ENCODE data around the gene DPEP3. TPM values are rescaled to one million over a fixed set of nuclear protein-coding genes. Genes with fewer than 3 reads are reported as not detected.

Gene DPEP3
- polyA plus RNA-seq, 1 donor from 2014 or later, result not detected

GRCh38 chr16:67987460-67988160 is 7.3 kb upstream of the DPEP3 start:
- Histone ChIP-seq H4K20me1 (ENCODE audit: insufficient read depth) (no peaks in the 10 kb centered on the region), H2AFZ (ENCODE audit: low read depth, low read length) (no peak overlapping the region), H3K4me2 (ENCODE audit: low read length) (no peak overlapping the region), H3K9me2 (ENCODE audit: insufficient read depth, low read length) (no peaks in the 10 kb centered on the region), H3K79me2 (replicated peaks; ENCODE audit: insufficient read depth, low read length) (no peaks in the 10 kb centered on the region), H3K9me3 (ENCODE audit: low read length) (no peaks in the 10 kb centered on the region), H3K27ac (ENCODE audit: low read length) (no peak overlapping the region), H3K36me3 (ENCODE audit: insufficient read depth, low read length) (no peaks in the 10 kb centered on the region), H3F3A (ENCODE audit: insufficient read depth, low read length, poor library complexity, severe bottlenecking) (no peaks in the 10 kb centered on the region), H3K9ac (ENCODE audit: low read length) (no peak overlapping the region), H3K27me3 (ENCODE audit: insufficient read depth, low read depth, low read length) (no peaks in the 10 kb centered on the region), H3K4me3 (ENCODE audit: low read length) (no peak overlapping the region)
- TF ChIP-seq POLR2AphosphoS5 (IDR thresholded peaks at IDR 0.05) (no peak), EZH2 (IDR thresholded peaks at IDR 0.05; ENCODE audit: borderline replicate concordance, insufficient read depth, low read length, poor library complexity, severe bottlenecking) (no peak), EP300 (conservative IDR thresholded peaks at IDR 0.05; ENCODE audit: poor library complexity, severe bottlenecking) (no peak), TAF1 (IDR thresholded peaks at IDR 0.05; ENCODE audit: low read depth) (no peak)

GRCh38 chr16:67986949-67987348 is 6.7 kb upstream of the DPEP3 start:
- Histone ChIP-seq H3K9me3 (ENCODE audit: low read length) (no peaks in the 10 kb centered on the region), H3K27me3 (ENCODE audit: insufficient read depth, low read depth, low read length) (no peaks in the 10 kb centered on the region), H3K4me2 (ENCODE audit: low read length) (no peak overlapping the region), H3F3A (ENCODE audit: insufficient read depth, low read length, poor library complexity, severe bottlenecking) (no peaks in the 10 kb centered on the region), H3K9me2 (ENCODE audit: insufficient read depth, low read length) (no peaks in the 10 kb centered on the region), H3K27ac (ENCODE audit: low read length) (no peak overlapping the region), H4K20me1 (ENCODE audit: insufficient read depth) (no peaks in the 10 kb centered on the region), H3K9ac (ENCODE audit: low read length) (no peak overlapping the region), H3K36me3 (ENCODE audit: insufficient read depth, low read length) (no peaks in the 10 kb centered on the region), H3K79me2 (replicated peaks; ENCODE audit: insufficient read depth, low read length) (no peaks in the 10 kb centered on the region), H2AFZ (ENCODE audit: low read depth, low read length) (no peak overlapping the region), H3K4me3 (ENCODE audit: low read length) (no peak overlapping the region)
- TF ChIP-seq RAD21 (conservative IDR thresholded peaks at IDR 0.05), result no peak
- no peak for TF ChIP-seq POLR2AphosphoS5 (IDR thresholded peaks at IDR 0.05)

- Histone ChIP-seq H3K9me2 (ENCODE audit: insufficient read depth, low read length) (no peaks in the 10 kb centered on the region), H3K79me2 (replicated peaks; ENCODE audit: insufficient read depth, low read length) (no peaks in the 10 kb centered on the region), H3K4me3 (ENCODE audit: low read length) (no peak overlapping the region), H3F3A (ENCODE audit: insufficient read depth, low read length, poor library complexity, severe bottlenecking) (no peaks in the 10 kb centered on the region), H3K9ac (ENCODE audit: low read length) (no peak overlapping the region), H3K4me2 (ENCODE audit: low read length) (no peak overlapping the region), H2AFZ (ENCODE audit: low read depth, low read length) (no peak overlapping the region), H3K27ac (ENCODE audit: low read length) (no peak overlapping the region), H3K36me3 (ENCODE audit: insufficient read depth, low read length) (no peaks in the 10 kb centered on the region), H4K20me1 (ENCODE audit: insufficient read depth) (no peaks in the 10 kb centered on the region), H3K9me3 (ENCODE audit: low read length) (no peaks in the 10 kb centered on the region), H3K27me3 (ENCODE audit: insufficient read depth, low read depth, low read length) (no peaks in the 10 kb centered on the region)
- TF ChIP-seq REST (IDR thresholded peaks at IDR 0.05; ENCODE audit: borderline replicate concordance), result no peak
- TF ChIP-seq MXI1 (conservative IDR thresholded peaks at IDR 0.05; ENCODE audit: poor library complexity, severe bottlenecking), result no peak
- no peak for TF ChIP-seq TAF1 (IDR thresholded peaks at IDR 0.05; ENCODE audit: low read depth)
- TF ChIP-seq RAD21 (conservative IDR thresholded peaks at IDR 0.05), result no peak
- TF ChIP-seq EP300 (conservative IDR thresholded peaks at IDR 0.05; ENCODE audit: poor library complexity, severe bottlenecking), result no peak
- no peak for TF ChIP-seq SMC3 (conservative IDR thresholded peaks at IDR 0.05; ENCODE audit: poor library complexity)
- no peak for TF ChIP-seq EZH2 (IDR thresholded peaks at IDR 0.05; ENCODE audit: borderline replicate concordance, insufficient read depth, low read length, poor library complexity, severe bottlenecking)
- no peak for TF ChIP-seq CTCF (IDR thresholded peaks at IDR 0.05; ENCODE audit: poor library complexity, severe bottlenecking)
- no peak for TF ChIP-seq POLR2AphosphoS5 (IDR thresholded peaks at IDR 0.05)
These were observed 1.9 kb upstream of the DPEP3 start for GRCh38 chr16:67982011-67982696.

All from neural cell (in vitro differentiated cells).